ENCODE results near the gene GRK2. TPM values are rescaled to one million over a fixed set of nuclear protein-coding genes. Genes with fewer than 3 reads are reported as not detected.

Gene GRK2
- total and polyA plus RNA-seq, 2 of the 13 experiments (the other 11 are each of a cell fraction or from before 2014, with no cell fraction given): 31.3 to 42.4 TPM

GRCh38 chr11:67309166-67309565, 42.9 kb downstream of the GRK2 start:
- no peak for FAIRE-seq
- intact Hi-C loops (cut with micrococcal nuclease; ENCODE audit: unreplicated experiment) (no loop called here), in situ Hi-C loops (cut with HindIII; ENCODE audit: extremely low pct_ligation_motif_present, low pct_unique_long_range_greater_than_20kb) (no loop called here)
- Histone ChIP-seq H2AFZ (ENCODE audit: low read length) (no peak overlapping the region), H4K20me1 (ENCODE audit: insufficient read depth, low read length) (no peaks in the 10 kb centered on the region), H3K27me3 (ENCODE audit: control insufficient read depth in 1 of 2, insufficient read depth in 2 of 2, low read length in 2 of 2) (no peaks in the 10 kb centered on the region), H3K4me1 (ENCODE audit: insufficient read depth, low read length) (peaks cover 12% of the 10 kb centered on the region), H3K9ac (ENCODE audit: insufficient read depth, low read depth, low read length) (no peak overlapping the region), H3K9me3 (ENCODE audit: low read length) (no peaks in the 10 kb centered on the region), H3K4me2 (ENCODE audit: low read depth, low read length) (no peak overlapping the region), H3K4me3 (replicated peaks in 1 of 3; ENCODE audit: insufficient read depth in 1 of 3, low read depth in 2 of 3, low read length in 3 of 3) (no peak overlapping the region), H3K36me3 (replicated peaks in 1 of 2; ENCODE audit: control insufficient read depth in 1 of 2, insufficient read depth in 2 of 2, low read length in 2 of 2) (peaks cover 0 to 2% of the 10 kb centered on the region in 2 experiments; a peak in 3 of 5 replicates), H3K27ac (ENCODE audit: extremely low read length, insufficient read depth, low read length) (no peak overlapping the region), H3K79me2 (ENCODE audit: insufficient read depth, low read length) (peaks cover 5% of the 10 kb centered on the region)
- BruUV-seq (replicated peaks): no TSS peak
- CTCF ChIA-PET (ENCODE audit: low intra/inter-chr PET ratio, low total read pairs): no interaction called here
- no peak for DNase-seq (ENCODE audit: low spot score)
- no peak for ATAC-seq
- 91% methylated on average over 4 of the region's 11 CpGs for WGBS (ENCODE audit: low lambda C conversion rate)
- POLR2A ChIA-PET: interaction anchor here (0.9 kb wide), 1 partner anchor 8 kb away, joined by 3 read pairs; no protein-coding TSS in a partner anchor
- TF ChIP-seq, protein P1, sequence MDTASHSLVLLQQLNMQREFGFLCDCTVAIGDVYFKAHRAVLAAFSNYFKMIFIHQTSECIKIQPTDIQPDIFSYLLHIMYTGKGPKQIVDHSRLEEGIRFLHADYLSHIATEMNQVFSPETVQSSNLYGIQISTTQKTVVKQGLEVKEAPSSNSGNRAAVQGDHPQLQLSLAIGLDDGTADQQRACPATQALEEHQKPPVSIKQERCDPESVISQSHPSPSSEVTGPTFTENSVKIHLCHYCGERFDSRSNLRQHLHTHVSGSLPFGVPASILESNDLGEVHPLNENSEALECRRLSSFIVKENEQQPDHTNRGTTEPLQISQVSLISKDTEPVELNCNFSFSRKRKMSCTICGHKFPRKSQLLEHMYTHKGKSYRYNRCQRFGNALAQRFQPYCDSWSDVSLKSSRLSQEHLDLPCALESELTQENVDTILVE (CRISPR knock-in tag; IDR thresholded peaks at IDR 0.05): no peak
- no peak for TF ChIP-seq ZNF335 (CRISPR knock-in tag; IDR thresholded peaks at IDR 0.05)
- no peak for TF ChIP-seq SAP130 (CRISPR knock-in tag; IDR thresholded peaks at IDR 0.05; ENCODE audit: low read depth)
- TF ChIP-seq ZBTB42 (CRISPR knock-in tag; IDR thresholded peaks at IDR 0.05): no peak
- TF ChIP-seq NFIC (IDR thresholded peaks at IDR 0.05; ENCODE audit: low read length): no peak
- TF ChIP-seq ZNF563 (CRISPR knock-in tag; IDR thresholded peaks at IDR 0.05): no peak
- TF ChIP-seq PCBP2 (optimal IDR thresholded peaks at IDR 0.05; ENCODE audit: low read depth, low read length, poor library complexity, severe bottlenecking): no peak
- TF ChIP-seq, protein P2, sequence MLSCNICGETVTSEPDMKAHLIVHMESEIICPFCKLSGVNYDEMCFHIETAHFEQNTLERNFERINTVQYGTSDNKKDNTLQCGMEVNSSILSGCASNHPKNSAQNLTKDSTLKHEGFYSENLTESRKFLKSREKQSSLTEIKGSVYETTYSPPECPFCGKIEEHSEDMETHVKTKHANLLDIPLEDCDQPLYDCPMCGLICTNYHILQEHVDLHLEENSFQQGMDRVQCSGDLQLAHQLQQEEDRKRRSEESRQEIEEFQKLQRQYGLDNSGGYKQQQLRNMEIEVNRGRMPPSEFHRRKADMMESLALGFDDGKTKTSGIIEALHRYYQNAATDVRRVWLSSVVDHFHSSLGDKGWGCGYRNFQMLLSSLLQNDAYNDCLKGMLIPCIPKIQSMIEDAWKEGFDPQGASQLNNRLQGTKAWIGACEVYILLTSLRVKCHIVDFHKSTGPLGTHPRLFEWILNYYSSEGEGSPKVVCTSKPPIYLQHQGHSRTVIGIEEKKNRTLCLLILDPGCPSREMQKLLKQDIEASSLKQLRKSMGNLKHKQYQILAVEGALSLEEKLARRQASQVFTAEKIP (CRISPR knock-in tag; IDR thresholded peaks at IDR 0.05; ENCODE audit: borderline replicate concordance): no peak
- no peak for TF ChIP-seq GTF3A (CRISPR knock-in tag; conservative IDR thresholded peaks at IDR 0.05)
- TF ChIP-seq AFF4 (CRISPR knock-in tag; IDR thresholded peaks at IDR 0.05): no peak
- TF ChIP-seq SRSF9 (IDR thresholded peaks at IDR 0.05; ENCODE audit: borderline replicate concordance, insufficient read depth, low read depth, low read length, poor library complexity, severe bottlenecking): no peak
- no peak for TF ChIP-seq ZNF431 (CRISPR knock-in tag; IDR thresholded peaks at IDR 0.05; ENCODE audit: borderline replicate concordance, low read depth)
- no peak for TF ChIP-seq NCOR1 (IDR thresholded peaks at IDR 0.05; ENCODE audit: borderline replicate concordance, low read length)
- TF ChIP-seq ZNF235 (CRISPR knock-in tag; IDR thresholded peaks at IDR 0.05; ENCODE audit: borderline replicate concordance): no peak
- no peak for TF ChIP-seq SATB2 (CRISPR knock-in tag; IDR thresholded peaks at IDR 0.05)

Data from HepG2 (cell line).